AG09309 (cell line): ENCODE measurements around the gene DIO1.
A peak's percentile ranks its signal among the peaks of the same experiment; 100 is the strongest.

Experiments used
- DNase-seq: peaks from one replicate; pipeline ENCODE4 v3.0.0-alpha.2; 2010; ENCODE audit warnings: low read depth
- H3K4me3 ChIP-seq: 2 replicates; pipeline ENCODE4 v1.5.1; 2011; ENCODE audit warnings: mild to moderate bottlenecking, low read depth, low read length, moderate library complexity; ENCODE audit not compliant: control insufficient read depth
- CTCF ChIP-seq: IDR thresholded peaks from 2 replicates; pipeline ENCODE4 v1.5.1; 2011; ENCODE audit warnings: mild to moderate bottlenecking, low read depth, low read length, inconsistent platforms; ENCODE audit not compliant: insufficient read depth, control insufficient read depth; ENCODE audit errors: missing control alignments

Gene DIO1

GRCh38 chr1:53895421-53895820 is 1.4 kb downstream of the DIO1 start:
- no peak overlapping the region for H3K4me3 ChIP-seq
- TF ChIP-seq CTCF, result no peak
- DNase-seq, result no peak

- no peak for TF ChIP-seq CTCF
- DNase-seq, result peak; percentile 85
- H3K4me3 ChIP-seq, result no peak overlapping the region
Observed at GRCh38 chr1:53896635-53897229, 2.7 kb downstream of the DIO1 start.

GRCh38 chr1:53899206-53899628 is 5.2 kb downstream of the DIO1 start:
- no peak for TF ChIP-seq CTCF
- peak; percentile 11 for DNase-seq
- H3K4me3 ChIP-seq, result no peak overlapping the region

GRCh38 chr1:53899708-53900107 is 5.7 kb downstream of the DIO1 start:
- TF ChIP-seq CTCF, result no peak
- no peak overlapping the region for H3K4me3 ChIP-seq
- DNase-seq, result no peak

GRCh38 chr1:53902235-53903138 is 8.5 kb downstream of the DIO1 start:
- no peak overlapping the region for H3K4me3 ChIP-seq
- no peak for TF ChIP-seq CTCF
- no peak for DNase-seq

- no peak for TF ChIP-seq CTCF
- no peak for DNase-seq
- no peak overlapping the region for H3K4me3 ChIP-seq
Observed at GRCh38 chr1:53905509-53905908, 11.5 kb downstream of the DIO1 start.
